ENCODE results near the gene KLF16. TPM values are rescaled to one million over a fixed set of nuclear protein-coding genes. Genes with fewer than 3 reads are reported as not detected.
"Not testable (repeated sequence)": the region's sequence is repeated elsewhere in the genome, so short reads cannot be mapped to it uniquely, and the experiment has no call there.

Gene KLF16
- total RNA-seq, 1 donor from 2014 or later, result 23.1 TPM

DNA sequence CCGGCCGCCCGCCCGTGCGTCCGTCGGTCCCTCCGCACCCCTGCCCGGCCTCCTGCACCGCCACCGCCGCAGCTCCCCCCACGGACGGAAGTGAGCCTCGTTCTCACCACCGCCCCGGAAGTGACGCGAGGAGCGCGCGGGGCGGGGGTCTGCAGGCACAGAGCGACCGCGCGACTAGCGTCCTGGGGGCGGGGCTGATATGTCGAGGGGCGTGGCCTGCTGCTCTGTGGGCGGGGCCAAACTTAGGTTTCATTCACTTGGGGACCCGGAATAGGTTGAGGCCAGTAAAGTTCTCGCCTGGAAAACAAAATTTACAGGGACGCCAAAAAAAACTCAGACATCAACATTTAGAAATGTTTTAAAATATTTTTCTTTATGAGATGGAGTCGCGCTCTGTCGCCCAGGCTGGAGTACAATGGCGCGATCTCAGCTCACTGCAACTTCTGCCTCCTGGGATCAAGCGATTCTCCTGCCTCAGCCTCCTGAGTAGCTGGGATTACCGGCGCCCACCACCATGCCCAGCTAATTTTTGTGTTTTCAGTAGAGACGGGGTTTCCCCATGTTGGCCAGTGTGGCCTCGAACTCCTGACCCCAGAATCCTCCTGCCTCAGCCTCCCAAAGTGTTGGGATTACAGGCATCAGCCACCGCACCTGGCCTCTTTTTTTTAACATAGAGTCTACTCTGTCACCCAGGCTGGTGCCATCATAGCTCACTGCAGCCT, 22.2 kb upstream of the KLF16 start, which contains the start of gene ABHD17A:
TSS of gene ABHD17A (minus strand) at position 99 of the 722 bp plus-strand sequence. CDS start 3,930 bp downstream, outside the sequence.
- intact Hi-C loops (cut with micrococcal nuclease), result loop anchor here (1.0 to 10.0 kb wide), 3 partner anchors 10 to 209 kb away; partner anchors contain the start of genes ADAT3, IZUMO4, MOB3A and SCAMP4

DNA sequence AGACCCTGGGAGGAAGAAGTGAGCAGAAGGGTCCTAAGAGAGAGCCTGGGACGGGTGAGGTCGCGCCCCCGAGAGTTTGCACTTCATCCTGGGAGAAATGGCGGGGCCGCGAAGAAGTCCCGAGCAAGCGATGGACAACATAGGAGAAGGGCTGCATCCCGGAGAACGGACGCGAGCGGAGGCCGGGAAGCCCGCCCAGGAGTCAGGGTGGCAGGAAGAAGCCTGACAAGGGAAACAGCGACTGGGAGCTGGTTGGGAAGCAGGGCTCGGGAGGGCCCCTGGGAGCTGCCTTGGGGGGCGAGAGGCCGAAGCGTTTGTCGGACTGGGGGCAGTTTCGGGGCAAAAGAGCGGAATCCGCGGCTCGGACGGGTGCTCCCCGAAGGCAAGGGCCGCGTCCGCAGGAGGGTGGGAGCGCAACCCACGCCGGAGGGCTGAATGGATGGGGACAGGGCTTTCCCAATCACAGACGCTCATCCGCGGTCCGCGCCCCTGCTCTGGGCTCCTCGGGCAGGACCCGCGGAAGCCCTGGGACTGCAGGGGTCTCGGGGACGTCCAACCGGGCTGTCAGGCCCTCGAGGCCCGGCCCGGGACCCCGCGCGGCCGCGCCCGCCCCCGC, 21.4 kb upstream of the KLF16 start:
- intact Hi-C loops (cut with micrococcal nuclease), result loop anchor here (1.0 to 10.0 kb wide), 4 partner anchors 9 to 210 kb away; partner anchors contain the start of genes ADAT3, IZUMO4, MOB3A and SCAMP4

DNA sequence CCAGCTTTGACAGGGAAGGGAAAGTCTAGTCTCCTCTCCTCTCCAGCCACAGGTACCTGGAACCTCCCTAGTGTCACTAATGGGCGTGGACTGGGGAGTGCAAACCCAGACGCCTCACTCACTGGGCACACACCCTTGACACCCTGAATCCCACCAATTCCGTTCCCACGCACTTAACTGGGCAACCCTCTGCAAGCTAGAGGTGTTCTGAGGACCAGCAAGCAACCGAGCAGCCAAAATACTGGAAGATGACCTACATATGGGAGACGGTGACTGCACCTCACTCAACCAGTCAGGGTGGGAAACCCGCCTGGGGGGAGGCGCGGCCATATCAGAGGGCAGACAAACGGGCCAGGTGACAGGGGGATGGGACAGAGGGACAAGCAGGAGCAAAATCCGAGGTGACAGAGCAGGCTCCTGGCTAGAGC, 20.9 kb upstream of the KLF16 start:
- intact Hi-C loops (cut with micrococcal nuclease), result loop anchor here (1.0 to 10.0 kb wide), 2 partner anchors 8 to 210 kb away; partner anchors contain the start of genes IZUMO4 and MOB3A

DNA sequence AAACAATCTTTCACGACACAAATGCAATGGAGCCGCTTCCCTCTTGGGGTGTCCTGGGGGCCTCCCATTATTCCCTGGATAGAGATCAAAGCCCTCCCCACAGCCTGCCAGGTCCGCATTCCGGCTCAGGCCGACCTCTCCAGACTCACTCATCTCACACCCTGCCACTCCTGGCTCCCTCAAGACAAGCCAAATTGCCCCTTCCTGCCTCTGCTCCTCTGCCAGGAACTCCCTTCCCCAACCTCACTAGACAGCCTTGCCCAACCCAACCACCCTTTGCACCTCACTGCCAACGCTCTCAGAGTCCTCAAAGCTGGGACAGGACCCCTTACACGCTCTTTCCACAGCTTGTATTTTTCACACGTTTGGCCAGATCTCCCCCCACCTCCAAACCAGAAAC, 20.4 kb upstream of the KLF16 start:
- intact Hi-C loops (cut with micrococcal nuclease), result loop anchor here (1.0 to 10.0 kb wide), 3 partner anchors 7 to 211 kb away; partner anchors contain the start of genes IZUMO4 and MOB3A

DNA sequence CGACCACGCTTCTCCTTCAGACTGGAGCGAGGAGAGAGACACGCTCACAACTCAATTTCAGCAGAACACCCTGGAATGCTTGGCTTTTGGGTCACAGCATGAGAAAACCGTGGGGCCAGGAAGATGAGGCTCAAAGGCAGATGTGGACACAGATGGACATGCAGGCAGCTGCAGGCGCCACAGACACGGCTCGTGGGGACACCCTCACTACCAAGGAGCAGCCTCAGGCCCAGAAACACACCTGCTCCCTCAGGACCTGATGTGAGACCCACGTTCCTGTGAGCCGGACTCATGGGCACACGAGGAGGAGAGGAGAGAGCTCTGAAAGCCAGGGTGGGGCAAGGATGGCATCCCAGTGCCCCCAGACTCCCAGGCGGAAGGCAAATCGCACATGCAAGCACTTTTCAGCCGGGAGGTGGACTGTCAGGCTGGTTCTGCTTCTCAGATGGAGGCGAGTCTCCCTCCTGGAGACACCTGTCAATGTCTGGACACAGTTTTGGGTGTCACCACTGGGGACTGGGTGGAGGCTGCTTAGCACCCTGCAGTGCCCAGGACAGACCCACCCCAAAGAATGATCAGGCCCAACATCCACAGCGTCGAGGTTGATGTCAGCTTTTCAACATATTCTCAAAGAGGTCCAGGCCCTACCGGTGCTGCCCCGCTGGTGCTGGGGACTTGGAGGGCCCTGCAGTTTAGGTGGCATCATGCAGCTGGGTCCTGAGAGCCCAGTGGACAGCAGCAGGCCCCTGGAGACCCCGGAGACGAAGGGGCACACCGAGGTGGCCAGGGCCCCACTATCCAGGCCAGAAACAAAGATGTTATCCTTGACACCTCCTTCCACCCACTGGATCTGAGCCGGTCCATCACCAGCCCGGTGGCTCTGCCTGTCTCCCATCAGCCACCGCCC, 19.7 kb upstream of the KLF16 start:
- intact Hi-C loops (cut with micrococcal nuclease), result loop anchor here (2.0 to 10.0 kb wide), 2 partner anchors 18 to 212 kb away; partner anchors contain the start of genes IZUMO4 and MOB3A

DNA sequence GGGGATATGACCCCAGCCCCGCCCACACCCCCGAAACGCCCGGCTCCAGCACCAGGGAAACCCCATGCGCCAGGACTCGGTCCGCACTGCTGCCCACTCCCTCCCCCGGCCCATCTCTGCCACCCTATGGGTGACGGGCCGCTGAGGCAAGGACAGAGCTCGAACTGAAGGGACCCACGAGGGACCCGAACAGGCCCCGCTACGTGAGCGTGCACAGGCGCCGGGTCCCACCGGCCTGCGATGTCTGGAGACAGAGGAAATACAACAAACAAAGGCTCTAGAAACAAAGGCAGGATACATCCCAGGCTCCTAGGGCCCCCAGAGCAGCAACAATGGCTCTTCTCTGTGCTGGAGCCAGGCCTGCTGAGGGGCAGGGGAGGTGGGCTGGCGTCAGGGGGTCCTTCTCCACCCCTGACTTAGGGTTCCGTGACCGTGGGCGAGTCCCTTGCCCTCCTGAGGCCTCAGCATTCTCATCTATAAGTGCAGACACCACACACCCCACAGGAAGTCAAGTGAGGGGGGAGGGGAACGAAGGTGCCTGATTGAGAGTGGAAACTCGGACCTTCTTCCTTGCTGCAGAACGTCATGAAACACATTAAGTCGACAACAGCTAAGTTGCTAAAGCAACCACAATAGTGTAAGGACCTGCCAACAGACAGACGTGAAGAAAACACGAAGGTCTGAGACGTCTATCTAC, 18.9 kb upstream of the KLF16 start:
- intact Hi-C loops (cut with micrococcal nuclease), result loop anchor here (2.0 to 10.0 kb wide), 2 partner anchors 17 to 213 kb away; partner anchors contain the start of genes IZUMO4 and MOB3A

DNA sequence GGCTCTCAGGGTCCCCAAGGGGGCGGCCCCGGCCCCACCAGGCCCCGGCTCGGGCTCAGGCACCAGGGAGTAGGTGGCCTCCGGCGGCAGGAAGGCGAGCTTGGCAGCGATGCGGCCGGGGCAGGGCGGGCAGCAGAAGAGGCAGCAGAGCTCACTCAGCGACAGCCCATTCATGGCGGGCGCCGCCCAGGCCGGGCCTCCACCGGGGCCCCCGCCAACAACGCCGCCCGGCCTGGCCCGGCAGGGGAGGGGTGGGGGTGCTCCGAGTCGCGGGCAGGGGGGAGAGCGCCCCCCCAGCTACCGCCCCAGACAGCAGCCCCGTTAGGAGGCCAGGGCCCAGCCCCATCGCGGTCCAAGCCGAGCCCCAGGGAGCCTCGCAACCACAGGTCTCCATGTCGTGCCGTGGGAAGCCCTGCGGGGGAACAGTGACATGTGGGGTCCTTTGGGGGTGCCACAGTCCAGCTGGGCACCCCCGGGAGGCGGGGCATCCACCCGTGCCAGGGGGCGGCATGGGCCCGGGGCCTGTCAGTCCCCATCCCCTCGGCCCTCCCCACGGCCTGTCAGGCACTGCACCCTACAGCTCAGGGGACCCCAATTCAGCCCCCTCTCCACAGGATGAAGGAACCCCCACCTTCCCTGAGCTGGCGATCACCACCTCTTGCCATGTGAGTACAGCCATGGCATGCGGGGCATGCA, 18.2 kb upstream of the KLF16 start:
- intact Hi-C loops (cut with micrococcal nuclease), result loop anchor here (2.0 to 10.0 kb wide), 2 partner anchors 17 to 213 kb away; partner anchors contain the start of genes IZUMO4 and MOB3A

DNA sequence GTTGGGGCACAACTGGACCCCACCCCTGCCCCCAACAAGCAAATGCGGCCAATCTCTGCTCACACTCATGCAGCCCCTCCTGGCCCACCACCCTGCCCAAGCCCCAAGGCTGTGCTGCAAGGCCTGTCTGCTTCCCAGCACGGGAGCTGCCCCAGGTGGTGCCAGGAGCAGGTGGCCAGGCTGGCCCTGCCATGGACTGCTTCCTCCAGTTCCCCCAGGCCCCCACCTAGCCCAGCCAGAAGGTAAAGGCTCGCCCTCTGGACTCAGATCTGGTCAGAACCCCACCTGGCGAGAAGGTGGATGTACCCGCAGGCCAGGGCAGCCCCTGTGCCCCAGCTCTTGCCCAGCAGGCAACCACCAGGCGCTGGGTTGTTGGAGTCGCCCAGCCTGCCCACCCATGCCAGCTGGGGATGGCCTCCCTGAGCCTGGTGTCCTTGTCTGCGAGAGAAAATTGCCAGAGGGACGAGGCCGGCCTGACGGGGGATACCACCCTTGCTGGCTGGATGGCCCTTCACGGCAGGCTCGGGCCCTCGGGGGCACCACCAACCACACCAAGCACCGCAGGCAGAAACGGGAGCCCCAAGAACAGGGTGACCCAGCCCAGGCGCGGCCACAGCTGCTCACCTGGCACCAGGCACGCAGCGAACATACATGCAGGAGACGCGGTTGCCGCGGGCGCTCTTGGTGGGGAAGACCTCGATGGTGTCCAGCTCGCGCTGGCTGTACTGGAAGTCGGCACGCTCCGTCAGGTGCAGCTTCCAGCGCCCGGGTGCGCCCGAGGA, 17.4 kb upstream of the KLF16 start:
- intact Hi-C loops (cut with micrococcal nuclease), result loop anchor here (10.0 kb wide), 1 partner anchor 214 kb away; the partner anchor contains the start of genes IZUMO4 and MOB3A

DNA sequence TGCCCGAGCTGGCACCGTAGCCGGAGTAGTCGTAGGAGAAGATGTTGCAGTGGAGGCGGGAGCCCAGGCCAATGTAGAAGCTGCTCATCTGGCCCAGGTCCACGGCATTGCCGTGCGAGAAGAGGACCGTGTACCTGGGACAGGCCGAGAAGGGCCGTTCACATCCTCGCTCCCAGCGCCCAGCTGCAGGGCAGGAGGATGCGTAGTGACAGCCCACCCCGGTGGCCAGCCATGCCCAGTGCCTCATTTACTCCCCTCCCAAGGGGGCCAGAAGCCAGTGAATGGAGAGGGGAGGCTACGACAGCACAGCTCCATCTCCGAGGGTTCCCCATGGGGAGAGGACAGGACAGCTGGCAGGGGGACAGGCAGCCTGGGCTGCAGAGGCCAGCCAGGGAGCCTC, 16.6 kb upstream of the KLF16 start:
- intact Hi-C loops (cut with micrococcal nuclease), result loop anchor here (10.0 kb wide), 1 partner anchor 215 kb away; the partner anchor contains the start of genes IZUMO4 and MOB3A

DNA sequence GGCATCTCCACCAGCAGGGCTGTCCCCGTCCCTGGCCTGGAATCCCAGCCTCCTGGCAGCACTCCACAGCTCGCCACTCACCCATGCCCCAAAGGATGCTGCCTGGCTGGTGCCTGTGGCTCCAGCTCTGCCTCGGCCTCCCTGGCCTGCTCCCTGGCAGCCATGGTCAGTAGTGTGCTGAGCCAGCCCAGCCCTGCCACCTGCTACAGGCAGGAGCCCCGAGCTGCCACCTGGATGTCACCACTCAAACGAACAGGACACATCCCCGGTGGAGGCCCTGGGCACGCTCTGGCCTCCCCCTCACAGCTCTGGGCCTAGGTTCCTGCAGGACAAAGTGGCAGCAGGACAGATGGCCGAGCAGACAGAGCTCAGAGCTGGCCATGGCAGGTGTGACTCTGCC, 15.2 kb upstream of the KLF16 start:
- intact Hi-C loops (cut with micrococcal nuclease), result not testable (repeated sequence)

DNA sequence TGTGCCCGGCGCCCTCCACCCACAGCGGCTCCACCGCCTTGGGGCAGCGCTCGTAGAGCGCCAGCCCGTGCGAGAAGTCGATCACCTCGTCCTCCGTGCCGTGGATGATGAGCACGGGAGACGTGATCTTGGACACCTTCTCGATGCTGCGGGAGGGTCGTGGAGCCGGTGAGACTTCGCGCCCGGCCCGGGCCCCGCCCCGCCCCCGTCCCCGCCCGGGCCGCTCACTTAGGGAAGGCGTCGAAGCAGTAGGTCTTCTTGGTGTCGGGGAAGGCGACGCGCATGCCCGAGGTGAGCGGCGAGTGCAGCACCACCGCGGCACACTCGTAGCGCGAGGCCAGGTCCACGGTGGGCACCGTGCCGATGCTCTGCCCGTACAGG, 13.9 kb upstream of the KLF16 start:
- intact Hi-C loops (cut with micrococcal nuclease), result not testable (repeated sequence)

DNA sequence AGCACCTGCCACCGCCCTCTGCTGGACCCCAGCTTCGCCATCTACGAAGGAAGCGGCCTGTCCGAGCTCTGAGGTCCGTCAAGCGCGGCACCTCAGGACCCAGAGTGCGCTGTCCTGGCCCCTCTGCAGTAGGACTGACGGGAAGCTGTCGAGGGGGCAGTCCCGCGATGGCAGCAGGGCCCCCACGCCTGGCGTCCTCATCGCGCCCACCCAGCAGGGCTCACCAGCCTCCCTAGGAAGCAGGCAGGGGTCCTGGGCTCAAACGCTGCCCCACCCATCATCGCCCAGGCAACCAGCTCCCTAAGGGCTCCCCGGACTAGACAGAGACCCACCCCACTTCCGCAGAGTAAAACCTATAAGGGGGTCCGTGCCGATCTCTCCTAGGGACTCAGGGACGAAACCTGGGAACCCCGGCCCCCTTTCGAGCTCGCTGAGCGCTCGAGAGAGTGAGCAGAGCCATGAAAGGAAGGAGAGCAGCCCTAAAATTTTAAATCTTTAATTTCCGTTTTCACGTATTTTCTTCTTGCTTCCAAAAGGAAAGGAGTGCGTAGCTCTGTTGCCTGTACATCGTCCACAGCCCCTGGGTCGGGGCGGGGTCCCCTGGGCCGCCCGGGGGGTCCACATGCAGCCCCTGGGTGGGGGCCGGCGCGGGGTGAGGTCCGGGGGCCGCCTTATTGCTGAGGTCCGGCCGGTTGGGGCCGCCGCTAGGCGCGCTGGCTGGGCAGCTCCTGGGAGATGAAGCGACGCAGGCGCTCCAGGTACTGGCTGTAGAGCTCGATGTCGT, 13.3 kb upstream of the KLF16 start:
- intact Hi-C loops (cut with micrococcal nuclease), result loop anchor here (1.0 kb wide), 1 partner anchor 8 kb away; no protein-coding TSS in a partner anchor

DNA sequence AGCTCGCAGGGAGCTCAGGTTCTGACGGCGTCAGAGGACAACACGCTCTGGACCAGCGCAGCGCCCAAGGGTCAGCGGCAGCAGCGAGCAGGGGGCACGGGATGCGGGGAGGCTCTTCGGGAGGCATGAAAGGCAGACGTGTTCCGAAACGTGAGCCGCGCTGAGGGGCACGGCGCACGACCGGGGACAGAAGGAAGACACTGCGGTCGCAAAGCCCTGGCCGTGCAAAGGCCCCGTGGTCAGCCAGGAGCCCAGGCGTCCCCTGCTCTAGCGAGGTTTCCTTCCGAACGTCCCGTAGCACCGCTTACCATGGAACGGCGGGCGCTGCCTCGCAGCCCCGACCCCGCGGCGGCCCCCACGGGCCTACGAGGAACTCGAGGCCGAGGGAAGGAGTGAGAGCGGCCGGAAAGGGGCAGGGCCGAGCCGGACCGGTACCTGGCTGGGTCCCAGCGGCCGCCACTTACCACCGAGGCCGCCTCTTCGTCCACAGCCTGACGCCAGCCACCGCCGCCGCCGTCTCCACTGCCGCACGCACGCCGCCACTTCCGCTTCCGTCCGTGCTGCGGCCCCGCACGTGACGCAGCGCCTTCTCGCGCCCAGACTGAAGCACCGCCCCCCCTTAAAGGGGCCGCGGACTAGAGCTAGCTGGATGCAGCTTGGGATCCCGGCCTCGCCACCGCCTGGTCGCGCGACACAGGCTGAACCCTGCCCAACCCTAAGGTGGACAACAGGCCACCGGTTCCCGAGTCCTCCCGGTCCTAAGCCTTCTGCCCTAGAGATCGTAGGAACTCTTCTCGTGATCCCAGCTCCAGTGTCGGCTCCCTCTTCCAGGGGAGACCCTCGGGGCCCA, 12.5 kb upstream of the KLF16 start:
- intact Hi-C loops (cut with micrococcal nuclease), result loop anchor here (1.0 kb wide), 1 partner anchor 8 kb away; no protein-coding TSS in a partner anchor

DNA sequence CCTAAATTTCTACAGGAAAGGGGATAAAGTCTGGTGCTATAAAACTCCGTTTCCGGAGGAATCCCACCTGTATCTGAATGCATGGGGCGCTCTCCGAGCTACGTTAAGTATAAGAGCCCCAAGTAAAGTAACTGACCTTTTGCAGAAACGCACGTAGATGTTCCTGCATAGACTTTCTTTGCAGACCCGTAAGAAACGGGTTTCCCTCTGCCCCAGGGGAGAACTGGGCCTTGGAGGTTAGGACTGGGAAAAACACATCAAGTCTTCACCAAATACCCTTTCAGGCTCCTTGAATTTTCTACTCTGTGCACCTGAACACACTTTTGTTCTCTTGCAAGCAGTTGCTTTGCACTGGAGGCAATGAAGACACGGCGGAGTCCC, 11.9 kb upstream of the KLF16 start:
- intact Hi-C loops (cut with micrococcal nuclease), result not testable (repeated sequence)

DNA sequence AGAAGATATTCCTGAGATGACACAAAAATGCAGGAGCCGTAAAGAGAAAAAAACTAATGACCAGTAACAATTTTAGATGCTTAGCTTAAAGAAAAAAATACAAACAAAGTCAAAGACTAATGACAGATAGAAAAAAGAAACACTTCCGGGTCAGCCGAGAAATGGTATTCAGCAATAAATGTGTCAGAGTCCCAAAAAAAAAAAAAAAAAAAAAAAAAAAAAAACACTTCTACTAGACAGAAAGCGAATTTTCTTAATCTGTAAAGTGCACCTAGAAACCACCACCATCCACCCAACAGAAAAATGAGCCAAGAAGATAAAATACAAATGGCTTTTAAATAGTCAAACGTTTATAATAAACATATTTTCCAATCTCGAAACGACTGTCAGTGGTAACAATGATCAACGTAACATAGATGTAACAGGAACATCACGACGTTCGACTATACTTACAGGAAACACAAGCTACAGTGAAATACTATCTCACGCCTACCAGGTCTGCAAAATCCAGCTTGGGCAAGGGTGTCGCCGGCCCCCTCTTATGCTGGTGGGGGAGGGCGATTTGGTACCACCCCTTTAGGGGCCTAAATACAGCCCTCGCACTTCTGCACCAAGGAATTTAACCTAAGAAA, 11.3 kb upstream of the KLF16 start:
- intact Hi-C loops (cut with micrococcal nuclease), result no loop called here
